ENCODE results near the gene ATF7IP.
"Not testable (repeated sequence)": the region's sequence is repeated elsewhere in the genome, so short reads cannot be mapped to it uniquely, and the experiment has no call there.

Gene ATF7IP

GRCh38 chr12:14365294-14366208, at the start of gene ATF7IP:
ATF7IP (plus strand) TSS chr12:14365682; CDS start chr12:14423916, 58,234 bp downstream.
- H3K36me3 Mint-ChIP-seq (ENCODE audit: low read depth): peaks cover 15% of the 10 kb centered on the region
- H3K9me3 Mint-ChIP-seq: no peaks in the 10 kb centered on the region
- no peaks in the 10 kb centered on the region for H3K27me3 Mint-ChIP-seq (ENCODE audit: low read depth)
- peak within 1 kb of the TSS; percentile 88 for H3K4me3 Mint-ChIP-seq
- H3K27ac Mint-ChIP-seq: peak within 1 kb of the TSS; percentile 95
- peaks cover 30% of the 10 kb centered on the region for H3K4me1 Mint-ChIP-seq (ENCODE audit: low read depth)

GRCh38 chr12:14317362-14318146, 47.9 kb upstream of the ATF7IP start:
- Mint-ChIP-seq H3K4me3 (no peak overlapping the region), H3K27ac (no peak overlapping the region), H3K9me3 (no peaks in the 10 kb centered on the region), H3K27me3 (ENCODE audit: low read depth) (no peaks in the 10 kb centered on the region), H3K4me1 (ENCODE audit: low read depth) (no peaks in the 10 kb centered on the region), H3K36me3 (ENCODE audit: low read depth) (no peaks in the 10 kb centered on the region)

- H3K36me3 Mint-ChIP-seq (ENCODE audit: low read depth); H3K27me3 Mint-ChIP-seq (ENCODE audit: low read depth); H3K9me3 Mint-ChIP-seq; H3K27ac Mint-ChIP-seq; H3K4me1 Mint-ChIP-seq (ENCODE audit: low read depth); H3K4me3 Mint-ChIP-seq: not testable (repeated sequence)
Observed at GRCh38 chr12:14319704-14320427, 45.6 kb upstream of the ATF7IP start.

- Mint-ChIP-seq H3K27me3 (ENCODE audit: low read depth) (no peaks in the 10 kb centered on the region), H3K27ac (no peak overlapping the region), H3K4me3 (no peak overlapping the region)
Observed at GRCh38 chr12:14322403-14322802, 43.1 kb upstream of the ATF7IP start.

GRCh38 chr12:14325716-14326343, 39.7 kb upstream of the ATF7IP start:
- no peaks in the 10 kb centered on the region for H3K27me3 Mint-ChIP-seq (ENCODE audit: low read depth)
- H3K36me3 Mint-ChIP-seq (ENCODE audit: low read depth): no peaks in the 10 kb centered on the region
- H3K27ac Mint-ChIP-seq: no peak overlapping the region
- no peaks in the 10 kb centered on the region for H3K4me1 Mint-ChIP-seq (ENCODE audit: low read depth)
- no peak overlapping the region for H3K4me3 Mint-ChIP-seq
- no peaks in the 10 kb centered on the region for H3K9me3 Mint-ChIP-seq

More at GRCh38 chr12:14322403-14322802, 43.1 kb upstream of the ATF7IP start:
- H3K4me1 Mint-ChIP-seq (ENCODE audit: low read depth): no peaks in the 10 kb centered on the region
- H3K9me3 Mint-ChIP-seq: no peaks in the 10 kb centered on the region
- H3K36me3 Mint-ChIP-seq (ENCODE audit: low read depth): no peaks in the 10 kb centered on the region

- H3K36me3 Mint-ChIP-seq (ENCODE audit: low read depth): no peaks in the 10 kb centered on the region
- H3K27ac Mint-ChIP-seq: no peak overlapping the region
- no peaks in the 10 kb centered on the region for H3K27me3 Mint-ChIP-seq (ENCODE audit: low read depth)
- no peaks in the 10 kb centered on the region for H3K4me1 Mint-ChIP-seq (ENCODE audit: low read depth)
- peaks cover under 1% of the 10 kb centered on the region for H3K9me3 Mint-ChIP-seq
- H3K4me3 Mint-ChIP-seq: no peak overlapping the region
Observed at GRCh38 chr12:14326699-14327098, 38.8 kb upstream of the ATF7IP start.

- Mint-ChIP-seq H3K27ac (no peak overlapping the region), H3K9me3 (peaks cover 9% of the 10 kb centered on the region), H3K4me3 (no peak overlapping the region)
Observed at GRCh38 chr12:14327711-14328110, 37.8 kb upstream of the ATF7IP start.

GRCh38 chr12:14332482-14332881, 33.0 kb upstream of the ATF7IP start:
- Mint-ChIP-seq H3K4me1 (ENCODE audit: low read depth) (no peaks in the 10 kb centered on the region), H3K27me3 (ENCODE audit: low read depth) (no peaks in the 10 kb centered on the region), H3K4me3 (no peak overlapping the region), H3K36me3 (ENCODE audit: low read depth) (no peaks in the 10 kb centered on the region), H3K9me3 (peaks cover 37% of the 10 kb centered on the region), H3K27ac (no peak overlapping the region)

More at GRCh38 chr12:14327711-14328110, 37.8 kb upstream of the ATF7IP start:
- Mint-ChIP-seq H3K27me3 (ENCODE audit: low read depth) (no peaks in the 10 kb centered on the region), H3K36me3 (ENCODE audit: low read depth) (no peaks in the 10 kb centered on the region), H3K4me1 (ENCODE audit: low read depth) (no peaks in the 10 kb centered on the region)

GRCh38 chr12:14340371-14340770, 25.1 kb upstream of the ATF7IP start:
- Mint-ChIP-seq H3K36me3 (ENCODE audit: low read depth) (peaks cover 2% of the 10 kb centered on the region), H3K27me3 (ENCODE audit: low read depth) (no peaks in the 10 kb centered on the region), H3K27ac (no peak overlapping the region), H3K9me3 (peaks cover 57% of the 10 kb centered on the region), H3K4me3 (no peak overlapping the region), H3K4me1 (ENCODE audit: low read depth) (no peaks in the 10 kb centered on the region)

- not testable (repeated sequence) for H3K4me3 Mint-ChIP-seq; H3K4me1 Mint-ChIP-seq (ENCODE audit: low read depth); H3K27me3 Mint-ChIP-seq (ENCODE audit: low read depth); H3K27ac Mint-ChIP-seq; H3K36me3 Mint-ChIP-seq (ENCODE audit: low read depth)
- H3K9me3 Mint-ChIP-seq: peaks cover 45% of the 10 kb centered on the region
Observed at GRCh38 chr12:14351524-14351923, 14.0 kb upstream of the ATF7IP start.

GRCh38 chr12:14352066-14352465, 13.4 kb upstream of the ATF7IP start:
- not testable (repeated sequence) for H3K27ac Mint-ChIP-seq; H3K4me1 Mint-ChIP-seq (ENCODE audit: low read depth); H3K36me3 Mint-ChIP-seq (ENCODE audit: low read depth); H3K27me3 Mint-ChIP-seq (ENCODE audit: low read depth); H3K4me3 Mint-ChIP-seq
- peaks cover 45% of the 10 kb centered on the region for H3K9me3 Mint-ChIP-seq

GRCh38 chr12:14354665-14355064, 10.8 kb upstream of the ATF7IP start:
- H3K27ac Mint-ChIP-seq; H3K27me3 Mint-ChIP-seq (ENCODE audit: low read depth); H3K4me3 Mint-ChIP-seq; H3K36me3 Mint-ChIP-seq (ENCODE audit: low read depth); H3K4me1 Mint-ChIP-seq (ENCODE audit: low read depth): not testable (repeated sequence)
- H3K9me3 Mint-ChIP-seq: peaks cover 35% of the 10 kb centered on the region

- Mint-ChIP-seq H3K9me3 (peaks cover 25% of the 10 kb centered on the region), H3K27ac (no peak overlapping the region), H3K27me3 (ENCODE audit: low read depth) (no peaks in the 10 kb centered on the region)
Observed at GRCh38 chr12:14356147-14356546, 9.3 kb upstream of the ATF7IP start.

GRCh38 chr12:14357486-14357885, 8.0 kb upstream of the ATF7IP start:
- no peak overlapping the region for H3K4me3 Mint-ChIP-seq
- peaks cover 5% of the 10 kb centered on the region for H3K36me3 Mint-ChIP-seq (ENCODE audit: low read depth)
- H3K9me3 Mint-ChIP-seq: peaks cover 18% of the 10 kb centered on the region
- no peak overlapping the region for H3K27ac Mint-ChIP-seq
- H3K4me1 Mint-ChIP-seq (ENCODE audit: low read depth): peaks cover 4% of the 10 kb centered on the region
- no peaks in the 10 kb centered on the region for H3K27me3 Mint-ChIP-seq (ENCODE audit: low read depth)

More at GRCh38 chr12:14356147-14356546, 9.3 kb upstream of the ATF7IP start:
- Mint-ChIP-seq H3K4me3 (no peak overlapping the region), H3K36me3 (ENCODE audit: low read depth) (peaks cover 5% of the 10 kb centered on the region), H3K4me1 (ENCODE audit: low read depth) (no peaks in the 10 kb centered on the region)

All from T-helper 1 cell treated with Interleukin-12 subunit alpha and Interleukin-12 subunit beta and Interleukin-4 antibody, amounts not matched to agents 30 μg/mL and 1 μg/mL, for 36 hours (primary cell).